Stimulated activated CD4-positive, alpha-beta T cell treated with anti-CD3 and anti-CD28 coated beads, Interleukin-4, amount 100 ng/mL, for 48 hours (primary cell): Measurements from ENCODE around the gene RSPRY1.
"Not testable (repeated sequence)": the region's sequence is repeated elsewhere in the genome, so short reads cannot be mapped to it uniquely, and the experiment has no call there.

Experiments
- DNase-seq, 2 donors: peaks; one replicate each; pipeline ENCODE4 v3.0.0-alpha.2; 2020; ENCODE audit warnings: low read depth in 2 of 2

RSPRY1 gene

DNA sequence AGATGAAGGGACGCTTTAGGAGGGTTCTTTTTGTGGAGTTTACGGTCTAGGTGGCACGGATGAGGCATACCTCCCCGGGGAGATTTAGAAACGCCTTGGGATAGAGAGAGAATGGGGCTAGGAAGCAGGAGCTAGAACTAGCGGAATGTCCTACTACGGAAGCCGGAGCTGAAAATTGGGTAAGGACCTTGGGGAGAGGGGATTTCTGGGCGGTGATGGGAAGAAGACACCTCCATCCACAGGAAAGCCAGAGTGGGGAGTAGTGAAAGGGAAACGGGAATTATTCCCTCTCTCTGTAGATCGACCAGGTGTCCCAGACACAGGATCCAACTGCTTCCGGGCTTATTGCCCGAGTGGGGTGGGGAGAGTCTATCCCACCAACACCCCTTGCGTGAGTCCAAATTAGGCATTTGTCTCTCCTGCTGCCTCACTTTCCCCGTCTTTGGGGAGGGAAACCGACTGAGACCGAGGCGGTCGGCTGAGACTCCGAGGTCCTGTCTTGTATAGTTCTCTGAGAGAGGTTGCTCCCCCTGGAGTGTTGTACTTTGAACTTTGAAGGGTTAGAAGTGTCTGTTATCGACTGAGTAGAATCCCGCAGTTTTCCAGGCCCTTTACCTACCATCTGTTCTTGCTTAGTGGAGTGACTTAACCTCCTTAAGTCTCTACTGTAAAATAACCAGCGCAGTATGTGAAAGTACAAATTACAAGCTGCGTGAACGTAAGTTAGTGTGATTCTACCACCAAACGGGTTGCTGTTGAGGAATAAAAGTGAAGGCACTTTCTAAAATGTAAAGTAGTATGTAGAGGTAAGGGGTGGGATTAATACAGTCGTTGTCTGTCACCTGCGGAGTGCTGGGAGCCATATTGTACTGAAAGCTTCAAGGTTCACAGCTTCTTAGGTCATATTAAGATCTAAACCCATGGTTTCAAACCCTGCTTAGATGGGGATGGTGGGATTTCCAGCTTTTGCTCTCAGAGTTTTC is 1.0 kb downstream of the RSPRY1 start:
- DNase-seq, result no peak

GRCh38 chr16:57187902-57188710 is 2.0 kb downstream of the RSPRY1 start:
- DNase-seq, result not testable (repeated sequence)

DNA sequence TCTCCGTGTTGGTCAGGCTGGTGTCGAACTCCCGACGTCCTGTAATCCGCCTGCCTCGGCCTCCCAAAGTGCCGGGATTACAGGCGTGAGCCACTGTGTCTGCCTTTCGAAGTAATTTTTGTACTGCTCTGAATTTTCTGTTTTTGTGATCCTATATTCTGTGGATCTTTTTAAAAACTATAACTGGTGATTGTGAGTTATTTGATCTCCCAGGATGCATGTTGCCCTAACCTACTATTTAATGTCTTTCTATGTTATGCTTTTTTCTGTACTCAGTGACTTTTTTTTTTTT is 2.5 kb downstream of the RSPRY1 start:
- DNase-seq, result no peak

- DNase-seq, result not testable (repeated sequence)
Observed at GRCh38 chr16:57189527-57189926, 3.4 kb downstream of the RSPRY1 start.

DNA sequence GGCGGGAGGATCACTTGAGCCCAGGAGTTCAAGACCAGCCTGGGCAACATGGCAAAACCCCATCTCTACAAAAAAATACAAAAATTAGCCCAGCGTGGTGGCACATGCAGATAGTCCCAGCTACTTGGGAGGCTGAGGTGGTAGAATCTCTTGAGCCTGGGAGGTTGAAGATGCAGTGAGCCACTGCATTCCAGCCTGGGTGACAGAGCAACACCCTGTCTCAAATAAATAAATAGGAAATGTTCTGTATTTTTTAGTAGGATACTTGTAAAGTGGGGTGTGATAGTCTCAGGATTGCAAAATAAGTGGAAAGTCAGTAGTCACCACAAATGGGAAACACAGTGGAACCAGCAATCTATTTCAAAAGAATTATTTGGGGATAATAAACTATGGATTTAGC is 4.0 kb downstream of the RSPRY1 start:
- no peak for DNase-seq

DNA sequence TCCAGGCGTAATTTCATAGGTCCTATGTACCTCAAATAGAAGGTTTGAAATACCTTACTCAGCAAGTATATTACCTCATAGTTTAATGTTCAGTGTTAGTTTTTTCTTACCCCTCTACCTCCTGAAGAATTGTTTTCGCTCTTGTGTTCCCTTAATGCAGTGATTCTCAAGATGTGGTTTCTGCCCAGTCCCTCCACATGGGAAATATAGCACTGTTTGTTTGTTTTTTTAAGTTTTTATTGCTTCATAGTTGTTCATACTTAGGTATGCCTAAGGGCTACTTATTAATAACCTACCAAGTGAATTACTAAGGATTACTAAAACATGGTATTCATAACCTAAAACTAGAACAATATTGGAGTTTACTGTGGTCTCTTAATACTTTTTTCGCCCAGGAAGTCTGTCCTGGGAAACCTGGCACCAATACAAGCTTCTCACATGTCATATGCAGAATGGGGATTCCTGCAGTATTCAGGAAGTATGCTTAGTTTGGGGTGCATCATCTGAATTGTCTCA is 5.0 kb downstream of the RSPRY1 start:
- DNase-seq, result no peak

DNA sequence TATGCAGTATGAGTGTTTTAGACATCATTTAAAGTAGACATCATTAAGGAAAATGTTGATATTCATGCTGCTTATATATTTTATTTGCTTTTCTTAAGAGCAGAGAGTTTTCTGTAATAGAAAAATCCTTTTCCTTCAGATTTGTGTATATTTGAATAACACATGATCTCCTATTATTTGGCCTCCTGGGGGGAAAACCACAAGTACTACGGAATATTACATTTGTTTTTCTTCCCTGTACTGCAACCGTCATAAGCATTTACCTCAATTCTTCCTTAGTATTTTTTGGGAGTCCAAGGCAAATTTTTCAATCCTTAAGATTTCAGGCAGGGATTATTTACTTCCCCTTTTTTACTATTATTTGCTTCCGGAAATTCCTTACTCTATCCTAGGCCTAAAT is 6.0 kb downstream of the RSPRY1 start:
- DNase-seq, result no peak

DNA sequence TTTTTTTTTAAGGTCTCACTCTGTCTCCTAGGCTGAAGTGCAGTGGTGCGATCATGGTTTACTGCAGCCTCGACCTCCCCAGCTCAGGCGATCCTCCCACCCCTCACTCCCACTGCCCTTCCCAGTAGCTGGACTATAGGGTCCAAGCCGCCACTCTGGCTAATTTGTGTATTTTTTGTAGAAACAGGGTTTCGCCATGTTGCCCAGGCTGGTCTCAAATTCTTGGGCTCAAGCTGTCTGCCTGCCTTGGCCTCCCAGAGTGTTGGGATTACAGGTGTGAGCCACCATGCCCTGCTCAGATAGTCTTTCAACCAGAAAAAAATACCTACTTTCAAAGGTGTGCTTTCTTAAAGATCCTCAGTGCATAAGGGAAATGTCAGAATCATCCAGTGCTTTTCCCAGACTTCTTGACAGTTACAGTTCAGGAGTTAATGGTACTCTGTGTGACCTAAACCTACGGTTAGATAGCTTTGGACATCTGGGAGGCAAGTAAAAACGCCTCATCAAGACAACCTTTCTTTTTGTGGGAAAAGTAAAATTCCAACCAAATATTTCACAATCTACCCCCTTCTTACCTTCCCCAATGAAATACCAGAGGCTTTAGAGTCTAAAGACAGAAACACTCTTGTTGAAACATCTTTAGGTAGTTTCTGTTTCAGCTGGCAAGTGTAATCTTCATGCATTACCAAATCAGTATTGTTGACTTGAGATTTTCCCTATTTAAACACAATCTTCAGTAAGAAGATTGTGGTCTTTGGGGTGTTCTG is 6.8 kb downstream of the RSPRY1 start:
- DNase-seq, result no peak

GRCh38 chr16:57194512-57194911 is 8.4 kb downstream of the RSPRY1 start:
- DNase-seq, result no peak

- no peak for DNase-seq
Observed at GRCh38 chr16:57196286-57196685, 10.2 kb downstream of the RSPRY1 start.

- no peak for DNase-seq
Observed at GRCh38 chr16:57196753-57197152, 10.6 kb downstream of the RSPRY1 start.

GRCh38 chr16:57200321-57200720 is 14.2 kb downstream of the RSPRY1 start:
- not testable (repeated sequence) for DNase-seq

GRCh38 chr16:57200926-57201325 is 14.8 kb downstream of the RSPRY1 start:
- not testable (repeated sequence) for DNase-seq

GRCh38 chr16:57202095-57202886 is 16.2 kb downstream of the RSPRY1 start:
- no peak for DNase-seq

DNA sequence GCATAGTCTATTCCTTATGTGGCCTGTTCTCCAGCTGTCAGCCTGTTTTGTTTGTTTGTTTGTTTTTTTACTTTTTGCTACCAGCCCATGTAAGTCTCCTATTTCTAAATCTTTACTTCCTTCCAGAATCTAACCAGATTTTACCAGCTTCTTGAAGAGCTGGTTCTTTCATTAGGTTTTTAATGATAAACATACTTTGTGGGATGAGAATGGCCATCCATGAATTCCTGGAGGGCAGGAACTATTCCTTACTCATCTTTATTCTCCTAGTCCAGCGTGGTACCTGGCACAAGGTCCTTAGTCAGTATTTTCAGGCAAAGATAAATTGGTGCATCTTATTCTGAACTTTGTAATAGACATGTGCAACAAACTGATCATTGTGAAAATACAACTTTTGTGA is 17.3 kb downstream of the RSPRY1 start:
- no peak for DNase-seq

DNA sequence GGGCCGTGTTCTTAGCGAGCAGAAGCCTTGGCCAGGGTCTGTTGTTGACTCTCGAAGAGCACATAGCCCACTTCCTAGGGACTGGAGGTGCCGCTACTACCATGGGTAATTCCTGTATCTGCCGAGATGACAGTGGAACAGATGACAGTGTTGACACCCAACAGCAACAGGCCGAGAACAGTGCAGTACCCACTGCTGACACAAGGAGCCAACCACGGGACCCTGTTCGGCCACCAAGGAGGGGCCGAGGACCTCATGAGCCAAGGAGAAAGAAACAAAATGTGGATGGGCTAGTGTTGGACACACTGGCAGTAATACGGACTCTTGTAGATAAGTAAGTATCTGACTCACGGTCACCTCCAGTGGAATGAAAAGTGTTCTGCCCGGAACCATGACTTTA is 18.5 kb downstream of the RSPRY1 start:
- DNase-seq, result no peak

- no peak for DNase-seq
Observed at GRCh38 chr16:57208926-57209325, 22.8 kb downstream of the RSPRY1 start.

- DNase-seq, result no peak
Observed at GRCh38 chr16:57209780-57210179, 23.7 kb downstream of the RSPRY1 start.

- no peak for DNase-seq
Observed at GRCh38 chr16:57213462-57213861, 27.3 kb downstream of the RSPRY1 start.

DNA sequence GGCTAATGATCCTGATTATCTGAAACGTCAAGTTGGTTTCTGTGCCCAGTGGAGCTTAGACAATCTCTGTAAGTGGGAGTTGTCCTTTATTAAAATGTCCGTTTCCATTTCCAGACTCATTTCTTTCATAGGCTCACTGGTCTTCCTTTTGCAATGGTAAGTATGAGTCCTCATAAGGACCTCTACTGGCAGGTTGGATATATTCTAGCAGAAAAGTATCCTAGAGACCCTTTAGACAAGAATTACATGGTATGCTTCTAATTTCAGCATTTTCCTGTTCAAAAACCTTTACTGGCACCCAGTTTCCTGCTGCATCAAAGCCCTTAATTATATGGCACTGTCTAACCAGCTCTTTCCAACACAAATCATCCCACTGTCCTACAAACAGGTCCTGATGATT is 30.8 kb downstream of the RSPRY1 start:
- no peak for DNase-seq

DNA sequence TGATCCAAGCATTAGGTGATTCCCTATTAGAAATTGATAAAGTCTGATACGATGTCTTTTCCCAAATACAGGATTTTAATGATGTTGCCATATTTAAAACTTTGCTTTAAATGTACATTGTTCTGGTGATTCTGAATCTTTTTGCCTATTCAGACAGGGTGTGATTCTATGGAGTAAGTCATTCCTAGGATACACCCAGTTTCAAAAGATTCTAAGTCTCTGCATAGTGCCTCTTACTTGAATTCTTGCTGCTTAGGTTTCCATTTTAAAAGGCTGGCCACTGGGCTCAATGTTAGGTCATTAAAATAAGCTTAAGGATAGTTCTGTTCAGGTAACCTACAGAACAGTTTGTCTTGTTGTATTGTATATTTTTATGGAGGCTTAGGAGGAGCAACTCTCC is 36.9 kb downstream of the RSPRY1 start:
- no peak for DNase-seq
